Glomerular endothelial cell (primary cell): ENCODE measurements around the gene CTU2. TPM values are rescaled to one million over a fixed set of nuclear protein-coding genes. Genes with fewer than 3 reads are reported as not detected.

Experiments
- DNase-seq: peaks from one replicate; pipeline ENCODE4 v3.0.0-alpha.2; 2011; ENCODE audit warnings: low read depth, low spot score; ENCODE audit errors: extremely low read depth
- total RNA-seq: library from RNA; depleted of rRNA; stranded (reverse); fragments of >200 nt; gene quantifications from 2 replicates; pipeline ENCODE4 v1.2.3, GENCODE V29; 2015

CTU2 gene
- total RNA-seq, 1 donor from 2014 or later: 17.5 TPM

DNA sequence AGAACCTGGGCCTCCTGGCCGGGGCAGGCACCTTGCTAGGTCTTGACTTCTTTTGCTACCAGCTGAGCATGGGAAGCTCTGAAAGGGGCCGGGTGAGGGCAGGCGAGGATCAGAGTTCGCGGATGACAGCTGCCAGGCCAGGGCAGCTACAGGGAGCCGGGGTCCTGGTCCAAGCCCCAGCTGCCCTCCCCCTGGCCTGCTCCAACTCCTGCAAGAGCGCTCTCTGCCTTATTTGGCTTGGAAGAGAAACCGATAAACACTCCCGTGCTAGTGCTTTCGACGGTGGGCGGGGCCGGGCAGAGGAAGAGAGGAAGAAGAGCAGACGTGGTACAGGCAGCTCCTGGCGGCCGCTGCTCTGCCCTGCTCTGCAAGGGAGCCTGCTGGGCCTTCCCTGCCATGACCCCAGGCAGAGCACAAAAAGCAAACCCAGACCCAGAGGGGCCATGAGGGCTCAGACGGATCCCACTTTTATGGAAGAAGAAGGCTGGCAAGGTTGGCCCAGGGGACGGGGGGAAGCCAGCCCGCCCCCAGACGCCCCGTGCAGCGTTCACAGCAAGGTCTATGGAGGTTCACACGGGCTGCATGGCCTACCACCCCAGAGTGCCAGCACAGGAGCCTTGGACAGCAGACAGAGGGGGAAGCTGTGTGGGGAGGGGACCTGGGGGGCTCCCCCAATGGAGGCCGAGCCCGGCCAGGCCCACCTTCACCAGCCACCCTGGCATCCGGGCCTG lies 53.1 kb downstream of the CTU2 start:
- no peak for DNase-seq

DNA sequence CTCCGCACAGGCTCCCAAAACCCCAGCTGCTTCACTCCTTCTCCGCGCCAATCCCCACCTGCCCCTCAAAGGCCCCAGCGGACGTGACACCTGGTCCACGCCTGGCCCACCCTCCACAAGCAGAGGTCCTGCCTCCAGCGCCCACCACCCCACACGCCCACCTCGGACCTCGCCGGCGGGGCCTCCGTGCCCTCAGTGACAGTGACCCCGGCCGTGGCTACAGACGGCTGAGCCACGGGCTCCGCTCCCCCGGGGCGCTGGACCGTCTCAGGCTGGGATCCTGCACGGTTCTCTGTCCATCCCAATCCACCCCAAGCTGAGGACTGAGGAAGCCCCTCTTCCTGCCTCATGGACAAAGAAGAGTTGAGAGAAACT lies 53.7 kb downstream of the CTU2 start:
- DNase-seq: no peak

DNA sequence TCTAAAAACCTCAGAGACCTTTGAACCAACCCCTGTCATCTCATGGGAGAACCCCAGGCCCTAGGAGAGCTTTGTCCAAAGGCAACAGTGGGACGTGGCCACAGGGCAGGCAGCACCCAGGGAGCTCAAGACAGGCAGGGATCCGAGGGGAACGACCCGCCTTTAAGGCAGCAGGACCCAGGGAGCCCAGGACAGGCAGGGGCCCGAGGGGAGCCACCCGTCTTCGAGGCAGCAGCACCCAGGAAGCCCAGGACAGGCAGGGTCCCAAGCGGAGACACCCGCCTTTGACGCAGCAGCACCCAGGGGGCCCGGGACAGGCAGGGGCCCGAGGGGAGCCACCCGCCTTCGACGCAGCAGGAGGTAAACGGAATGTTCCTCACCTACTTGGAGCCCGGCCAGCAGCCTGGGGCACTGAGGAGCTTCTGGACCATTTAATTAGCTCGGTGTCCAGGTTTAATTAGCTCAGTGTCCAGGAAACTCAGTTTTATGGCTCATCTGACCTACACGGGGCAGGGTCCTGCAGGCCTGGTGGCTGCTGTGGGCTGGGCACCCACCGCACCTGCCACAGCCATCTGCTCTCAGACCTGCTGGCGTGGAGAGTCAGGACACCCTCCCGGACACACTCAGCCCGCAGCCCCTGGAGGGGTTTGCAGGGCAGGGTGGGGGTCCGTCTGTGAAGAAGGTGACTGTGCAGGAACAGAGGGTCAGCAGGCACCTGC lies 54.3 kb downstream of the CTU2 start:
- DNase-seq: no peak

DNA sequence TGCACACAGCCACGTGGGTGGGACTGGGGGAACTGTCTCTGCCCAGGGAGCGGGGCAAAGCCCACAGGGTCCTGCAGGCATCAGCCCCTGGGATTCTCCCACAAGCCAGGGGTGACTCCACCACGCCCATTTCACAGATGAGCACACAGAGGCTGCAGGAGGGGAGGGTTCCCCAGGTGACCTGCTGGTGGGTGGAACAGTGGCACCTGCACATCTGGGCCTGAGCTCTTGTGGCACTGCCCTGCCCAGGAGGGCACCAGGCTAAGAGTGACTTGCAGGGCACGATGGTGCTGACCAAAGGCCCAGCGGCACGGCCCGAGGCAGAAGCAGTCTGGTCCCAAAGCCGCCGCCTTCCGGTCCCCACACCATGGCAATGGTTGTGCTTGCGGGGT lies 54.8 kb downstream of the CTU2 start:
- no peak for DNase-seq

DNA sequence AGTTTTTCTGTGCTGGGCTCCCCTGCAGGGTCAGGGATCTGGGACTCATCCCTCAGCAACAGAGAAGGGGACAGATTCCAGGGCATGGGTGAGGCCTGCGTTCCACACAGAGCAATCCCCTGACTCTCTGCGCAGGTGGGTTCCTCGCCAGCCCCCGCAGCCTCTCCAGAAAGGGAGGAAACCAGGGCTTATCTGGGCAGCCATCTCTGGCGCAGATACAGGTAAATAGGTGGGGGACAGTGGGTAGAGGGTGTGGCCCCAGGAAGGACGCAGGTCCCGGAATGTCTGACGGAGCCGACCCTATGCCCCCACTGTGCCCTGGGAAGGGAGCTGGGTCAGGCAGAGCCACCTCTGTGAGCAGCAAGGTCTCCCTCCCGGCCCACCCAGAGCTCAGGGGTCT lies 55.5 kb downstream of the CTU2 start:
- no peak for DNase-seq

DNA sequence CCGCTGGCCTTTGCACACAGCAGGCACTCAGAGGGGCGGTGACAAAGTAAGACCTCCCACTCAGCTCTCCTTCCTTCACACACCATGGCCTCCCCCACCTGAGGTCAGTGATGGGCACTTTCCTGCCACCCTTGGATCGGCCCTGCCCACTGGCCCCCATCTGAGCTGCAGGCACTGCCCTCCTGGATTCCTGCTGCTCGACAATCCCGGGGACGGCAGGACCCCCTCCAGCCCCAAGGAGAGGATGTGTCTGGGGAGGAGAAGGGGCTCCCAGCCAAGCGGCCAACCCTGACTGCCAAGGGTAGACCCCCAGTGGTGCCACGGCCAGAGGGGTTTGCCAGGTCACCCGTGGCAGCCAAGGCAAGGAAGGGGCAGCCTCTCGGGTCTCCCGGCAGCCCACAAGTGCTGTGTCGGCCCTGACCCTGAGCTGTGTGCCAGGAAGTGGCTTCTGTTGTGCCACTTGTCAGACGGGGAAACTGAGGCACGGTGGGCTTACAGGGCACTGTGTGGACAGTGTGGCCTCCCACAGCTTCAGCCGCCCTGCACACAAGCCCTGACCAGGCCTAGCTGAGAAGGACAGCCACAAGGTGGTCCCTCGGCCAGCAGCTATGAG lies 56.1 kb downstream of the CTU2 start:
- no peak for DNase-seq

DNA sequence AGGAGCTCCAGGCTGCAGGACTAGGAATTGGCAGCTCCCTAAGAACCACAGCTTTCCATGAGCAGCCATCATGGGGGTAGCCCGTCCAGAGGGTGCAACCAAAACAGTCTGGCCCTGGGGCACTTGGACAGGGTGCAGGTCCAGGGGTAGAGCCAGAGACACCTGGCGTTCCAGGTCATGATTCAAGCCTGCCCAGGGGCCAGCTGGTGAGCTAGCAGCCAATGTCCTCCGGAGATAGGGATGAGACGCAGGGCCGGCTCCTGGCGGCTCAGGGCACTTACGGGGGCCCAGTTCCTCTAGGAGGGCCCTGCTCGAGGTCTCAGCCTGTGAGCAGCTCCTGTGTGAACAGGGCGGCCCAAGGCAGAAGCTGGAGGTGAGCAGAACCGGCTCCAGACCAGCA lies 56.6 kb downstream of the CTU2 start:
- no peak for DNase-seq

DNA sequence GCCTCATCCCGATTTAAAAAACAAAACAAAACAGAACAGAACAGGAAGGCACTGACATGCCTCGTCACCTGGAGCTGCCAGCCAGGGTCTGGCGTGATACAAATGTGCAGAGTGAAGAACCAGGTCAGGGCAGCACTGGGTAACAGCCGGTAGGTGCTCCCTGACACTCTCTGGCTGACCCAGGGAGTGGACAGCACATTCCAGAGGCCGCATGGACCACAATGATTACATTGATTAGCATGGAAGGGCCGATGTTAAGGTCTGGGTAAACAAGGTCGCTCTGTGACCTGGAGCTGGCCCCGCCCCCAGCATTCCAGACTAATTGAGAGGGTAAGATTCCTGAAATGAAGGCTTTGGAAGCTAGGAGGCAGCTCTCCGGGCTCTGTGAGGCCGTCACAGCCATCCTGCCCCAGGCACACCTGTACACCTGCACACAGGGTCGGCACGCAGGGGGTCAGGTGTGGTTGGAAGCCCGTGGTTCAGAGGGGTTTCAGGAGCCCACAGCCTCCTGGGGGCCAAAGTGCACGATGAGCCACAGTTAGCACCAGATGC lies 57.3 kb downstream of the CTU2 start:
- DNase-seq: no peak

DNA sequence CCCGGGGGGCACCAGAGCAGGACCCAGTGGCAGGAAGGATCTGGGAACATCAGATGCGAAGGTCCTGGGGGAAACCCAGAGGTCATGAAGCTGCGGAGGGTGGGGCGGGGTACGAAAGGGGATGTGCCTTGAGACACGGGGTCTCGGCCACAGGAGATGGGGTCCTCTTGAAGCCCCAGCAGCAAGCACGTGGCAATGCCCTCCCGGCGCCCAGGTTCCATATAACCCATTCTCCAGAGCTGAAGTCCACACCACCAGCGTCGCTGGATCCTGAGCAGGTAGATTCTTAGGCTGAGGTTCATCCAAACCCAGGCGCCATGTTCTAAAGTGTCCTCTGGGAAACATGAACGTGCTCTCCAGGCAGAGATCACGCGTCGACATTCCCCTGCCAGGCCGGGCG lies 57.8 kb downstream of the CTU2 start:
- DNase-seq: no peak

DNA sequence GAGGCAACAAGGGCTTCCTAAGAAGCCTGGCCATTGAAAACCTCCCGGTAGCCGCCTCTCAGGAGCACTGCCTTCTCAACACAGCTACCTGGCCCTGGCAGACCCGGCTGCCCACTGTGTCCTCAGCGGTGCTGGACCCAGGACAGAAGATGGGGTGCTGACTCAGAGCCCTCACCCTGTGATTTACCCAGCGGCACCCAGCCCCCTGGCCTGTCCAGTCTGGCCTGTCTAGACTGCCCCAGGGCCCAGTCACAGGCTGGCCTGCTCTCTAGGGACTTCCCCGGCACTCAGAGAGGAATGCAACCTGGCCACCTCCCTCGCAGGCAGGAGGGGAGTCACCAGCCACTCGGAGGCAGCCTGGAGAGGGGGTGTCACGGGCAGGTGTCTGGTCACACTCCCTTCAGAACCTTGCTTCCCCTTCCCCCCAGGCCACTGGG lies 58.6 kb downstream of the CTU2 start:
- no peak for DNase-seq

Other genes with a start within 250 kb of the CTU2 start
- 20.1 and 31.0 TPM in 2 replicates for gene ZC3H18, start 136.1 kb upstream of the CTU2 start, total RNA-seq
- gene IL17C, start 67.9 kb upstream of the CTU2 start, total RNA-seq: not detected in 2 replicates
- gene CYBA, start 55.5 kb upstream of the CTU2 start, total RNA-seq: 363 and 525 TPM in 2 replicates
- 61.1 and 83.8 TPM in 2 replicates for gene MVD, start 43.4 kb upstream of the CTU2 start, total RNA-seq
- 0.12 TPM in 1 of 2 replicates, not detected in the other for gene SNAI3, start 20.0 kb upstream of the CTU2 start, total RNA-seq
- gene RNF166, start 95 bp upstream of the CTU2 start, total RNA-seq: 27.3 and 36.0 TPM in 2 replicates
- 289 and 466 TPM in 2 replicates for gene PIEZO1, start 78.7 kb downstream of the CTU2 start, total RNA-seq
- gene CDT1, start 97.3 kb downstream of the CTU2 start, total RNA-seq: 10.9 and 17.8 TPM in 2 replicates
- 189 and 288 TPM in 2 replicates for gene APRT, start 105.4 kb downstream of the CTU2 start, total RNA-seq
- gene GALNS, start 150.4 kb downstream of the CTU2 start, total RNA-seq: 47.8 and 60.4 TPM in 2 replicates
- gene TRAPPC2L, start 150.6 kb downstream of the CTU2 start, total RNA-seq: 47.4 and 53.1 TPM in 2 replicates
- gene PABPN1L, start 160.2 kb downstream of the CTU2 start, total RNA-seq: not detected in 2 replicates